ENCODE results near the gene GUCY1A2.

Gene GUCY1A2

DNA sequence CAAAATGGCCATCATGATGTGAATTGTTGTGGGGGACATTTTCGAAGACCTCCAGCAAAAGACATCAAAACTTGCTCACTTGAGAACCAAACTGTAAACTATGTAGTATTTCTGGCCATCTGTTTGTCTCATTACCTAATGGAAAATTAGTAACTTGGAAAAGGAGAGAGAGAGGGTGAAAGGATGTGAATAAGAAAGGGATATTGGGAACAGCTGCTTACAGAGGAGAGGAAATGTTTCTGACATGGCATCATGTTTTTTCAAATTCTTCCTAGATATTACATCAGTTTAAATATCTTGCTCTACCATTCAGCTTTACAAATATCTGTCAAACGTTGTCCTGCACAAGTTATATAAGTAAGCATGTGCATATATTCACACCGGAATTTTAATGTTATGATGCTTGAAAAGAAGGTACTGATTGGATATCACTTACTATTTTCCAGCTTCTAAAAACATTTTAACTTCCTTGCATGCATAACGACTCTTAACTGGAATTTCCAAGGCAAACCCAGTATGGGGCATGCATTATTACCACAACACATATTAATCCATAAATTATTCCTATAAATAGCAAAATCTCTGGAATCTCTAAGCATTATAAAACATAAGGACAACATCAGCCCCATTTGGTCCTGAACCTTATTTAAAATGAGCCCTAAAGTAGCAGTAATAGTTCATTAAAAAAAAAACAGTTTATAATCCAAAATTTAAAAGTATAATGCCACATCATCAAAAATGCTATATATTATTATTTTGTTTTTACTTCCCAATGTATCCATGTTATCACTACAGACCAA lies 20.0 kb downstream of the GUCY1A2 start:
- DNase-seq, result no peak

GRCh38 chr11:106997227-106997626 lies 21.0 kb downstream of the GUCY1A2 start:
- DNase-seq, result no peak

DNA sequence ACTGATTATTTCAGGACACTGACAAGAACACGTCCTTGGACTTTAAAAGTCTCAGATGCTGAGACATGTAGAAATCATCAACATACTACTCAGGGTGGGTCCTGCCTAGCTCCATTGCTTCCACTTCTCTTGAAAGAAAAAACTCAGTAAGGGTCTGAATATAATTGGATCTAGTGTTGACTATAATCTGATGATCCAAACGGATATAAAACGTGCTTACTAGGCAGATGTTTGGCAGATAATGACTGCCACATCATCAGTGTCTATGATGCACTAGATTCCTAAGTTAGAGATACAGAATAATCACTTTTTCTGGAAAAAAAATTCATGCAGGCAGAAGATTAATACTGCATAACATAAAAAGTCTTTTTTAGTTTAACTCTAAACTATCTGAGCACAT lies 21.6 kb downstream of the GUCY1A2 start:
- DNase-seq, result no peak

DNA sequence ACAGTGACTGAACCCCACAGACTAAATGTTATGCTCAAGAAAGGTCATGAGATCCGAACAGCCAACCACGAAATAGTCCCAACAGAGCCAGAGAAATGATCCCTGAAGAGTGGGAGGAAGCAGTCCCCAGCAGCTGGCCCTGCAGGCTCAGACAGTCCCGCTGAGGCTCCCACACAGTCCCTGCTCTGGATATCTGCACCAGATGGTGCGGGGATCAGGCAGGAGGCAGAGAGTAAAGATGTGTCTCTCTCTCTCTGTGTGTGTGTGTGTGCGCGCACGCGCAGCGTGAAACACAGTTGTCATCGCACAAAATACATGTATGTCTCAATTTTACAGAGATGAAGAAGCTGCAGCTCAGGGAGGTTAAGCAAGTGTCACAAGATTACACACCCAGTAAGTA lies 27.9 kb downstream of the GUCY1A2 start:
- no peak for DNase-seq

- no peak for DNase-seq
These were observed 29.2 kb downstream of the GUCY1A2 start for GRCh38 chr11:106989078-106989455.

- DNase-seq, result no peak
These were observed 29.9 kb downstream of the GUCY1A2 start for GRCh38 chr11:106988151-106989077.

GRCh38 chr11:106986673-106987072 lies 31.6 kb downstream of the GUCY1A2 start:
- no peak for DNase-seq

DNA sequence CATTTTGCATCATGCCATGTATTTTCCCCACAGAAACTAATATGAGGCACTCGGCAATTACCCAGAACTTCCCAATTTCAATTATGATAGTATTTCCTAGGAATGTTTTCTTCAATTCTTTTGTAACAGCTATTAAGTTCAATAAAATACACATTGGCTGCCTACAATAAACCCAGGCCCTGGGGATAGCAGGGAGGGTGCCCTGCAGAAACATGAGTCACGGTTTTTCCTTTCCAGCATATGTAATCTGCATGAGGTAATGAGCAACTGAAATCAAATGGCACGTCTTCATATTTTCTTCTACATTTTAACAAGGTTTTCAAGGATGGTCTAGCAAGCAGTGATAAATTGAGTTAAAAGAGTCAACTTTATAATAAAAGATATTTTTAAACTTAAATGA lies 32.0 kb downstream of the GUCY1A2 start:
- no peak for DNase-seq

- DNase-seq, result no peak
These were observed 34.3 kb downstream of the GUCY1A2 start for GRCh38 chr11:106983991-106984390.

DNA sequence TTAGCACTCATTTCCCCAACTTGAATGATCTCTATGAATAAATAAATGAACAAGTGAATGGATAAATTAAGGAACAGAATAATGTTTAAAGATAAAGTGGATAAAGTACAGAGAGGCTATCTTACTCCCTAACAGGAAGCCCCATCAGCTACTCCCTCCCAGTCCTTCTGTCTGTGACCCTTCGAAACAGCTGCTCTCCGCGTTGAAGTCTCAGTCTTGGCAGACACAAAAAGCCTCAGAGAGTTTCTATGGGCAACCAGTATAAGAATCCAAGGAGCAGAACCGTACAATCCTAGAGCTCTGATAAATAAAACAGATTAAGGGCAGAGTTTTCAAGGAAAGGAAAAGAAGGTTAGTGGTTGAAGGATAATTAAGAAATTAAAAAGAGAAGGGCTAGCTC lies 35.0 kb downstream of the GUCY1A2 start:
- DNase-seq, result no peak

DNA sequence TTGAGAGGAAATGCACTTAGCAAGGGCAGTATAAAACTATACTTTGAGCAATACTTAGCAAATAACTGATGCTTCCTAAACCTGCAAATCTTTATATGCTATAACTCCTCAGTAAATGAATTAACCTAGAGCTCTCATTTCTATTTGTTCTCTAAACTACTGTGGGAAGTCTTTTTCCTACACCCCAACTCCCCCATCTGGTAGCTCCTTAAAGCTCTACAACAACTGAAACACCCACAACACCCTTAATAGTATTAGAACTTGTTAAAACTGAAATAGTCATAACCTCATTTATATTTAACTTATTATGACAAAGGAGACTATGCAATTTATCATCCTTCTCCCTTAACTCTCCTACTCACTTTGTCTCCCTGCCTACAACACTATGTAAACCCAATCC lies 43.4 kb downstream of the GUCY1A2 start:
- DNase-seq, result no peak

- no peak for DNase-seq
These were observed 46.4 kb downstream of the GUCY1A2 start for GRCh38 chr11:106971864-106972263.

DNA sequence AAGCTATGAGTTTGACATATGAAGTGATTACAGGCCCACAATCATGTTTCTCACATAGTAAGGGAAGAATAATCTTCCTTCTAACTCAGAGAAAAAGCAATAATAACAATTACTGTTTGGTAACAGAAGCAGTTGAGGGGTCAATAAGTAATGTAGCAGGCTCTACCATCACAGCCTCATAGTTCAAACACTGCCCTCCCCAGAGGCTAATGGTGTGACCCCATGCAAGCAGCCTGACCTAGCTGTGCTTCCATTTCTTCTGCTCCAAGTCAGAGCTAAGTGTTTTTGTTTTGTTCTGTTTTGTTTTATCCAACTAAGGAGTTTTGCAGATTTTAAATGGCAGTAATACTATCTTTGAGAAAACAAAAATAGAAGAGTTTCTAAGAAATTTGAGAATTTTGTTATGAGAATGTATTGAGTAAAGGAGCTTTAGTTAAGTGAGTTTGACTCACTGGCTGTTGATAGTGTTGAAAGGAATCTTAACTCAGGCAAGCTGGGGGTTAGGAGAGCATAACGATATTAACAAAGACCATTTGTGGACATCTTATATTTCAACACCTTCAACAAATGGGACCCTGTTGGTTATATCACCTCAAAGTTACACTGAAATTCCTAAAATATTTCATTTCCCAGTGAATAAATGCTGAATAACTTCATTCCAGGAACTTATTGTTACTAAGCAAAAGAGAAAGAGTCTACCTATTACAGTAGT lies 48.5 kb downstream of the GUCY1A2 start:
- no peak for DNase-seq

DNA sequence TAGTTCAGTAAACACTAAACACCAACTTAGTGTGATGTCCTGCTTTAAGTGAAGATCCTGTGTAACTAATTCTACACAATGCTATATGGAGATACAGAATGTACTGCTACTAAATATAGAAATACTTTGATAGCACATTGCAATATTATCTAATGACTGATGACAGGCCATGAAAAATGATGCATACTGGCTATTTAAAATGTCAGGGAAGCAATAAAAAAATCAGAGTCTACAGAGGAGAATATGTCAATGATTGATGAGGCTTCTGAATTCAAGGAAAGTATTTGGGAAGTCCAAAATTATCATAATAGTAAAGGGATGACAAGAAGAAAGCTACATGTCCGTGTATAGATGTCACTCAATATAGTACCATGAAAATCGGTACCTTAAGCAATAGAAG lies 55.3 kb downstream of the GUCY1A2 start:
- no peak for DNase-seq

DNA sequence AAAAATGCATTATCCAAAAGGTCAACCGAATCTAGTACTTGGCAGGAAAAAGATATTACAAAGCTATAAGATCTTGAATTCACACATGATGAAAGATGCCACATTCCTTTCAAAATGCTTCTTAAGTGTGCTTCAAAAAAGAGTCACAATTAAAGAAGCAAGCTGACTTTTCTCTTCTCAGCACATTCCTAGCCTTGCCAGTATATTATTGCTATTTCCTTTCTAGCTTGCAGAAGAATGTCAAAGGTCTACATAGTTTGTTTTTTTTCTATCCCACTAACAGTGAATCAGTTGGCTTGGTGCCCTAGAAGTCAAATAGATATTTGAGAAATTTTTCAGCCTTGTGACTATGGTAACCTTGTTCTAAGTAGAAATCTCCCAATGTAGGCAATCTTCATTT lies 56.8 kb downstream of the GUCY1A2 start:
- no peak for DNase-seq

DNA sequence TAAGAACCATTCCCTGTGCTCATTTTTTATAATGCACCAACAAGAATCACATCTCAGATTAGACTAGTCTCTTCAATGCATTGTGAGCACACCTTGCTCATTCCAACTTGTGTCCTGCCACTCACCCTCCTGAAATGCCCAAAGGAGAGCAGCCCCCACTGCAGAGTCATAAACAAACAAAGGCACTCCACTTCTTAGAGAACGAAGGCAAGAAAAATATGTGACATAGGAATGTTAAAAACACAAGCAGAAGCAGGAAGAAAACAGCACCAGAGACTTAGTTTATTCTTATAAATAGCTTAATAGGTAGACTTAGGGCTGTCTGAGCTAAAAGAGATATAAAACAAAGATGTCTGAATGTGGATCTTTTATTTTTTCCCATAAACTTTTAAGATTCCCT lies 57.2 kb downstream of the GUCY1A2 start:
- DNase-seq, result no peak

- DNase-seq, result no peak
These were observed 58.5 kb downstream of the GUCY1A2 start for GRCh38 chr11:106959800-106960199.

DNA sequence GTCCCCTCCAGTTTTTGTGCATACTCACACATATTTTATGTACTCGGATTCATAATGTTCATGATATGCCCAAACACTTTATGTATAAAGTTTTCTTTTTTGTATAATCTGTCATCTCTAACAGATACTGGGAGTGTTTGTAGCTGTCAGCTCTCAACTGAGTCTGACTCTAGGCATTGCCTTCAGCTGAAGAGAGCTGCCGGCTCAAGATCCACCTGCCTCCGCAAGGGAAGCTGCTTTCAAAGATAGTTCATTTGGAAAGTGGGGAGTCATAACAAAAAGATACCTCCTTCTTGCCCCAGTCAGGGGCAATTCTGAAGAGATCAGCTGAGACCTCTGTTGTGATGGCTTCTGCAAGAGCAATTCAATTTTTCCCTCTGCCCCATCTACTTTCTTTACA lies 58.9 kb downstream of the GUCY1A2 start:
- DNase-seq, result no peak

GRCh38 chr11:106958517-106959248 lies 59.6 kb downstream of the GUCY1A2 start:
- DNase-seq, result no peak

DNA sequence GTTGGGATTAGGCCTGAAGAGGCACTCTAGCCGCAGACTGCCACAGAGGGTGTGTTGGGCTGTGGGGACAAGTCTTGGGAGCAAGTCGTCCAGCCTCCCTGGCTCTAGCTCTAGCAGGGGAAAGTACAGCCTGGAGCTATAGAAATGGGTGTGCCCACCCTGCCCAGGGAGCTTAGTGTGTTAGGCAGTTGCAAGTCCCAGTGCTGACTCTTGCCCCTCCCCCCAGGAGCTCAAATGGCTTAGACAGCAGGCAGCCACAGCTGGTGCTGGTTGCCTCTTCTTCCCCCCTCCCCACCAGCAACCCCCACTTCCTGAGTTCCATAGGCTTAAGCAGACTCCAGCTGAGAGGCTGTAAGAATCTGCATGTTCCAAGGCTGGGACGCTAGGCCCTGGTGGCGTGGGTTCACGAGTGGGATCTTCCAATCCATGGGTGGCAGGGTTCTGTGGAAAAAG lies 61.2 kb downstream of the GUCY1A2 start:
- no peak for DNase-seq

DNA sequence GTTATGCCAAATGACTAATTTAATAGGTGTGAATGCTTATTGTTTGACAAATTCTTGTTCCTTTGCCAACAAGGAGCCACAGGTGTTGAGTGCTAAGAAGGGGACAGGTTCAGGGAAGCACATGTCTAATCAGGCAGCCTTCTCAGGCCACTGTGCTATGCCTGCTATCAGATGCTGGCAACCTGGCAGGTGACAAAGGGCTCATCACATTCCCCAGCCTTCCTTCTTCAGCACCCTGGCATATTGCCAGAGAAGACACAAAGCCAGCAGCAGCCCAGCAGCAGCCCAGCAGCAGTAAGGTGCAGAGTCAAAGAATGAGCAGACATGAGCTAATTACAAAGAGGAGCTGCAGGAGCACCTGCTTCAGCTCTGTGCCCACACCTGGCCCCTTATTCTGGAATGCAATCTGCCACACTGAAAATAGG lies 68.2 kb downstream of the GUCY1A2 start:
- DNase-seq, result no peak

DNA sequence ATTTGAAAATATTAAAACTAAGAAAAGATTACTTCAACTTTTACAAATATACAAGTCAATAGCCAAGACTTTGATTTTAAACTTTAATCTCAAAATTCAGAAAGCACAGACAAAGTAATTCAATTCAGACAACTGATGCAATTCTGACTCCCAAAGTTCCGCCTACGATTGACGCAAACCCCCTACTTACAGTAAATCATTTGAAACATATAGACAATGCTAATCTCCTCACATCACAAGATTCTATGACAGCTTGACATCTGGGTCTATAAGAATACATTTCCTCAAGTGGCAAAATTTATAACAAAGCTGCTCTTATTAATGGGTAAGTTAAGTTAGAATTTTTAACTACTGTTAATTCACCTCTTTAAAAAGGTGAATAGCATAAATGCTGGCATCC lies 75.2 kb downstream of the GUCY1A2 start:
- no peak for DNase-seq

GRCh38 chr11:106939157-106939556 lies 79.1 kb downstream of the GUCY1A2 start:
- DNase-seq, result no peak

Measured in activated naive CD4-positive, alpha-beta T cell (primary cell).